H1 (cell line): ENCODE results near the gene ASGR1. TPM values are rescaled to one million over a fixed set of nuclear protein-coding genes. Genes with fewer than 3 reads are reported as not detected.

Experiments
- CTCF ChIA-PET: fragments of 300-600 bp; sonication (Branson Sonifier 250); formaldehyde crosslinking; loops from one replicate; lab custom pipeline; 2021; ENCODE audit not compliant: partially characterized antibody; lab: Charles Lee
- POLR2A ChIA-PET: fragments of 300-600 bp; sonication (Branson Sonifier 250); formaldehyde crosslinking; loops from one replicate; lab custom pipeline; 2021; ENCODE audit warnings: inconsistent platforms; ENCODE audit not compliant: partially characterized antibody; lab: Charles Lee
- DNase-seq, 2 experiments: peaks; one replicate each; pipeline versions ENCODE4 v3.0.0 to v3.0.0-alpha.2; 2010 to 2022; ENCODE audit warnings: low spot score in 2 of 2, low read depth in 1 of 2, mixed read lengths in 1 of 2
- FAIRE-seq: peaks from 2 replicates; lab custom pipeline; 2011; peaks lifted over from hg19 to GRCh38; lab: Jason Lieb, UNC
- H2AFZ ChIP-seq: 2 replicates; pipeline ENCODE4 v1.8.1; 2012; ENCODE audit warnings: low read length, inconsistent platforms
- H2AK5ac ChIP-seq: 2 replicates; pipeline ENCODE4 v1.6.1; 2013; ENCODE audit warnings: low read depth, low read length
- H2BK120ac ChIP-seq: replicated peaks from 2 replicates; pipeline ENCODE3; 2013; ENCODE audit warnings: low read depth, low read length, inconsistent platforms
- H2BK12ac ChIP-seq: 2 replicates; pipeline ENCODE4 v1.6.1; 2013; ENCODE audit warnings: low read depth, low read length
- H2BK15ac ChIP-seq: 2 replicates; pipeline ENCODE4 v1.6.1; 2013; ENCODE audit warnings: low read length
- H2BK20ac ChIP-seq: 2 replicates; pipeline ENCODE4 v1.6.1; 2013; ENCODE audit warnings: low read length
- H2BK5ac ChIP-seq: 2 replicates; pipeline ENCODE4 v1.6.1; 2013; ENCODE audit warnings: low read depth, low read length
- H3K14ac ChIP-seq: 2 replicates; pipeline ENCODE4 v1.6.1; 2013; ENCODE audit warnings: inconsistent platforms; ENCODE audit not compliant: insufficient read length
- H3K18ac ChIP-seq: 2 replicates; pipeline ENCODE4 v1.6.1; 2013; ENCODE audit warnings: low read length; ENCODE audit errors: extremely low read depth
- H3K23ac ChIP-seq: 2 replicates; pipeline ENCODE4 v1.6.1; 2013; ENCODE audit warnings: inconsistent platforms; ENCODE audit not compliant: insufficient read length
- H3K23me2 ChIP-seq: 2 replicates; pipeline ENCODE4 v1.6.1; 2013; ENCODE audit warnings: low read depth, low read length
- H3K27ac ChIP-seq: 2 replicates; pipeline ENCODE4 v1.6.1; 2011; ENCODE audit warnings: low read depth, low read length, inconsistent platforms
- H3K27me3 ChIP-seq, 4 experiments: replicated peaks in 1 of 4; 1 replicate in 1 of 4; 2 replicates in 3 of 4; pipeline versions ENCODE4 v1.6.1 to v1.8.1; 2011 to 2013; ENCODE audit warnings: low read length in 3 of 4, mild to moderate bottlenecking in 3 of 4, inconsistent platforms in 2 of 4, mixed read lengths in 2 of 4, moderate library complexity in 1 of 4; ENCODE audit not compliant: control insufficient read depth in 3 of 4, insufficient read depth in 3 of 4; ENCODE audit errors: extremely low read depth in 1 of 4
- H3K36me3 ChIP-seq, 4 experiments: 2 replicates each; pipeline versions ENCODE4 v1.6.1 to v1.8.1; 2011 to 2013; ENCODE audit warnings: mild to moderate bottlenecking in 4 of 4, low read length in 3 of 4, moderate library complexity in 2 of 4, control low read depth in 1 of 4, inconsistent platforms in 1 of 4; ENCODE audit not compliant: insufficient read depth in 4 of 4, control insufficient read depth in 2 of 4
- H3K4ac ChIP-seq: replicated peaks from 2 replicates; pipeline ENCODE3; 2013; ENCODE audit warnings: low read length, low read depth, mixed read lengths, inconsistent platforms; ENCODE audit not compliant: insufficient read length
- H3K4me1 ChIP-seq, 4 experiments: replicated peaks in 1 of 4; 1 replicate in 1 of 4; 2 replicates in 3 of 4; pipeline versions ENCODE4 v1.6.1 to v1.8.1; 2011 to 2013; ENCODE audit warnings: low read length in 3 of 4, inconsistent platforms in 2 of 4, mixed read lengths in 1 of 4; ENCODE audit not compliant: insufficient read depth in 4 of 4, control insufficient read depth in 3 of 4
- H3K4me2 ChIP-seq, 2 experiments: 2 replicates each; pipeline versions ENCODE4 v1.6.1 to v1.8.1; 2011 to 2013; ENCODE audit warnings: low read depth in 2 of 2, low read length in 2 of 2, control low read depth in 1 of 2, inconsistent platforms in 1 of 2, mild to moderate bottlenecking in 1 of 2; ENCODE audit not compliant: insufficient read depth in 1 of 2
- H3K4me3 ChIP-seq, 4 experiments: fragments of 200-600, 300-600 bp in 1 of 4; sonication (generic), shearing (Covaris generic), sonication (Bioruptor Twin) in 1 of 4; 2 replicates each; pipeline versions ENCODE4 v1.5.1 to v1.8.1; 2011 to 2016; ENCODE audit warnings: low read length in 4 of 4, low read depth in 3 of 4, control low read depth in 2 of 4, inconsistent platforms in 2 of 4, mild to moderate bottlenecking in 2 of 4, mixed read lengths in 1 of 4, moderate library complexity in 1 of 4; ENCODE audit not compliant: insufficient read depth in 2 of 4; ENCODE audit errors: extremely low read depth in 1 of 4
- H3K56ac ChIP-seq: replicated peaks from 2 replicates; pipeline ENCODE3; 2013; ENCODE audit warnings: low read depth, mild to moderate bottlenecking, mixed read lengths, low read length, inconsistent platforms; ENCODE audit not compliant: insufficient read length
- H3K79me1 ChIP-seq: 2 replicates; pipeline ENCODE4 v1.6.1; 2013; ENCODE audit warnings: low read depth, low read length, control low read depth
- H3K79me2 ChIP-seq, 2 experiments: 2 replicates each; pipeline versions ENCODE4 v1.6.1 to v1.8.1; 2012 to 2013; ENCODE audit warnings: low read length in 2 of 2, mild to moderate bottlenecking in 2 of 2, inconsistent platforms in 1 of 2; ENCODE audit not compliant: insufficient read depth in 2 of 2, control insufficient read depth in 1 of 2
- H3K9ac ChIP-seq, 4 experiments: replicated peaks in 1 of 4; 1 replicate in 1 of 4; 2 replicates in 3 of 4; pipeline versions ENCODE4 v1.6.1 to v1.8.1; 2011 to 2013; ENCODE audit warnings: low read depth in 3 of 4, low read length in 3 of 4, control low read depth in 2 of 4, mild to moderate bottlenecking in 2 of 4, moderate library complexity in 2 of 4, inconsistent platforms in 1 of 4; ENCODE audit errors: extremely low read depth in 1 of 4
- H3K9me3 ChIP-seq, 2 experiments: 2 replicates each; pipeline versions ENCODE4 v1.6.1 to v1.8.1; 2012 to 2013; ENCODE audit warnings: mild to moderate bottlenecking in 2 of 2, moderate library complexity in 2 of 2, control low read depth in 1 of 2, inconsistent platforms in 1 of 2, low read depth in 1 of 2, low read length in 1 of 2, mixed read lengths in 1 of 2; ENCODE audit not compliant: insufficient read depth in 2 of 2
- H4K20me1 ChIP-seq, 2 experiments: replicated peaks in 1 of 2; 2 replicates each; pipeline versions ENCODE3 to v1.8.1; 2011 to 2013; ENCODE audit warnings: inconsistent platforms in 2 of 2, low read length in 2 of 2, mild to moderate bottlenecking in 1 of 2; ENCODE audit not compliant: insufficient read depth in 2 of 2, control insufficient read depth in 1 of 2
- H4K5ac ChIP-seq: 2 replicates; pipeline ENCODE4 v1.6.1; 2013; ENCODE audit warnings: low read length, low read depth, mixed read lengths, inconsistent platforms; ENCODE audit not compliant: insufficient read length
- H4K8ac ChIP-seq: 2 replicates; pipeline ENCODE4 v1.8.0; 2013; ENCODE audit warnings: mild to moderate bottlenecking, moderate library complexity, low read length, inconsistent platforms; ENCODE audit not compliant: insufficient read depth; ENCODE audit errors: extremely low read depth
- H4K91ac ChIP-seq: replicated peaks from 2 replicates; pipeline ENCODE3; 2013; ENCODE audit warnings: low read length, mixed read lengths, inconsistent platforms; ENCODE audit not compliant: insufficient read length
- RBBP5 ChIP-seq: IDR thresholded peaks from 2 replicates; pipeline ENCODE4 v1.7.1; 2012; ENCODE audit warnings: low read depth, mild to moderate bottlenecking, inconsistent platforms, low read length, moderate library complexity, borderline replicate concordance
- RXRA ChIP-seq: IDR thresholded peaks from 2 replicates; pipeline ENCODE4 v1.6.1; 2011; ENCODE audit warnings: low read depth, mild to moderate bottlenecking, low read length, moderate library complexity; ENCODE audit not compliant: insufficient read depth
- WGBS, 2 experiments: shearing (Covaris generic) in 1 of 2; methylation state at CpG; one replicate each; pipeline versions ENCODE4 v1.1.6 to v1.1.7; 2013 to 2015; ENCODE audit warnings: low lambda C conversion rate in 2 of 2, mixed read lengths in 2 of 2, inconsistent platforms in 1 of 2, low coverage in 1 of 2, missing lambda C conversion rate in 1 of 2; ENCODE audit not compliant: insufficient replicate concordance in 2 of 2, insufficient coverage in 1 of 2, insufficient read length in 1 of 2; ENCODE audit errors: extremely low coverage in 1 of 2, missing lambda C conversion rate in 1 of 2; 5-methylcytosine and 5-hydroxymethylcytosine counted together
- polyA plus RNA-seq, 7 experiments: library from polyadenylated mRNA; depleted of rRNA in 3 of 7; stranded (reverse) in 5 of 7; unstranded in 2 of 7; fragments of >200 nt in 5 of 7; fragments of 200-250 nt in 2 of 7; gene quantifications; 1 replicate in 5 of 7; 2 replicates in 1 of 7; 4 replicates in 1 of 7; pipeline versions ENCODE4 v1.2.1 to v1.2.3, GENCODE V29; 2011 to 2013; ENCODE audit warnings: missing spikeins in 2 of 7, mixed read lengths in 2 of 7
- total RNA-seq: library from RNA; stranded (reverse); fragmentation: NEBNext Ultra II Directional; extraction: Animal tissue kit (Norgen Biotek cat#: 25700); gene quantifications from 2 replicates; pipeline ENCODE4 v1.2.1, GENCODE V29; 2021

Gene ASGR1
- total and polyA plus RNA-seq, 2 of the 8 experiments (the other 6 are each of a cell fraction or from before 2014, with no cell fraction given), result 10.8 to 14.5 TPM

- no peak overlapping the region for H4K8ac ChIP-seq
- H3K23ac ChIP-seq, result no peak overlapping the region
- H3K18ac ChIP-seq, result no peak overlapping the region
- peaks cover 22% of the 10 kb centered on the region; the same call in 1 of the 2 replicates for H3K79me1 ChIP-seq
- no peak for FAIRE-seq
- no peak overlapping the region for H2AK5ac ChIP-seq
- H3K9me3 ChIP-seq, result no peaks in the 10 kb centered on the region
- H2BK5ac ChIP-seq, result no peak overlapping the region
- no peak for DNase-seq
- H3K4me2 ChIP-seq, result peak overlapping the region; percentile 64 to 79
- H3K27ac ChIP-seq, result peak overlapping the region; percentile 68; the same call in 1 of the 2 replicates
- no peak overlapping the region for H2AFZ ChIP-seq
- H3K27me3 ChIP-seq, result no peaks in the 10 kb centered on the region; a peak in 1 of 7 replicates
- no peak overlapping the region for H2BK12ac ChIP-seq
- ChIA-PET POLR2A (interaction anchor here (1.0 to 2.0 kb wide), 6 partner anchors 9 to 56 kb away, joined by 4 to 8 read pairs (median 4); partner anchors contain the start of genes CLDN7, DLG4, DVL2 and PHF23), CTCF (interaction anchor here (1.2 kb wide), 1 partner anchor 28 kb away, joined by 5 read pairs; no protein-coding TSS in a partner anchor)
- H4K20me1 ChIP-seq, result peaks cover 3 to 20% of the 10 kb centered on the region in 2 experiments
- peak overlapping the region in 2 of 4 experiments; percentile 42 to 43; a peak in 1 of 7 replicates for H3K9ac ChIP-seq
- H2BK120ac ChIP-seq, result no peak overlapping the region
- H3K4me3 ChIP-seq, result peak overlapping the region; percentile 40 to 69 (median 59); a peak in 7 of 8 replicates
- peaks cover 5 to 31% (median 25%) of the 10 kb centered on the region in 4 experiments for H3K4me1 ChIP-seq
- no peak overlapping the region for H2BK15ac ChIP-seq
- H2BK20ac ChIP-seq, result no peak overlapping the region
- H4K91ac ChIP-seq, result no peak overlapping the region
- no peak overlapping the region for H3K4ac ChIP-seq
- 42 to 100% methylated on average over 1 to 6 of the region's 15 CpGs for whole genome bisulfite sequencing, 2 experiments
- peaks cover 17 to 28% (median 23%) of the 10 kb centered on the region in 4 experiments for H3K36me3 ChIP-seq
- no peak overlapping the region for H3K56ac ChIP-seq
- peaks cover 0 to 38% of the 10 kb centered on the region in 2 experiments; a peak in 2 of 4 replicates for H3K79me2 ChIP-seq
- 0 out of 2 replicates have a peak, but pooled peaks have one; percentile 4 for TF ChIP-seq RBBP5
- no peak for TF ChIP-seq RXRA
- no peak overlapping the region for H4K5ac ChIP-seq
- no peak overlapping the region for H3K14ac ChIP-seq
- peaks cover 18% of the 10 kb centered on the region; the same call in 1 of the 2 replicates for H3K23me2 ChIP-seq
Measured at GRCh38 chr17:7205561-7205960, 26.4 kb upstream of the ASGR1 start.
